ENCODE measurements around the gene GEMIN4. TPM values are rescaled to one million over a fixed set of nuclear protein-coding genes. Genes with fewer than 3 reads are reported as not detected.

GEMIN4 gene
- total and polyA plus RNA-seq, 2 of the 4 experiments (the other 2 are of a cell fraction) = 16.5 to 20.4 TPM

DNA sequence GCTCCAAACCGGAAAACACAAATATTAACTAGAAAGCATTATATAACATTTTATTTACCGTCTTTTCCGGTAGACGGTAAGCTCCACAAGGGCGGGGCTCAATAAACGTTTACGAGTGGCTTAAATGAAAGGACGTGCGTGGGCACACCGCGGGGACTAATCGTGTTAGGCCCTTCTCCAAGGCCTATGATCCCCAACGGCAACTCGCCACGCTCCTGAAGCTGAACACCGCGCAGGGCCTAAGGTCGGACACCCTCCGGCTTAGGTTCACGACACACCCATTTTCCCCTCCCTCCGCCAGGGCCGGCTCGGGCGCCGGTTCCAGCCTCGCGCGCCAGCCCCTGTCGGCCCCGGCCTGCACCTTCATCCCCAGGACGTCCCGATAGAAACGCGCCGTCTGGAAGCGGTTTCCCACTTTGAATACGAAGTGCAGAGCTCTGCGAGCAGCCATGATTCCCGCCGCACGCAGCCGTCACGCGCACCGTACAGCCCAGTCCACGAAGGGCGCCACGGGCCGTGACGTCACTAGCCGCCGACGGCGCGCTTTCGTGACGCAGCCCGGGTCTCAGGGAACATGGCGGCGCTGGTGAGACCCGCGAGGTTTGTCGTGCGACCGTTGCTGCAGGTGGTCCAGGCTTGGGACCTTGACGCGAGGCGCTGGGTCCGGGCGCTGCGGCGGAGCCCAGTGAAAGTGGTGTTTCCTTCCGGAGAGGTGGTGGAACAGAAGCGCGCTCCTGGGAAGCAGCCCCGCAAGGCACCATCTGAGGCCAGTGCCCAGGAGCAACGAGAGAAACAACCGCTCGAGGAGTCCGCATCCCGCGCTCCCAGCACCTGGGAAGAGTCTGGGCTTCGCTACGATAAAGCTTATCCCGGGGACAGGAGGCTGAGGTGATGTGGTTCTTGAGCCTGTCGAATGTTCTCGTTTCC is 30.0 kb upstream of the GEMIN4 start, which contains the start of the genes GLOD4 and MRM3:
GLOD4 (minus strand) TSS at position 476 of the 927 bp plus-strand sequence; CDS start at position 451, 25 bp downstream.
MRM3 (plus strand) TSS at position 549 of the 927 bp plus-strand sequence; CDS start at position 575, 26 bp downstream.
- DNase-seq (peak; percentile 85), ATAC-seq (ENCODE audit: low read depth) (peak; percentile 94)
- H3K18ac ChIP-seq (ENCODE audit: low read depth, low read length) = no peak within 1 kb of the TSS
- H2AFZ ChIP-seq (replicated peaks; ENCODE audit: low read length, poor library complexity) = peak within 1 kb of the TSS; percentile 98
- peaks cover 10% of the 10 kb centered on the region; the same call in 1 of the 2 replicates for H3K4me1 ChIP-seq (ENCODE audit: control insufficient read depth, insufficient read depth, low read length)
- H3K4me3 ChIP-seq (ENCODE audit: insufficient read depth, low read depth, low read length) = peak within 1 kb of the TSS; percentile 88
- H4K91ac ChIP-seq (ENCODE audit: insufficient read depth, low read depth, low read length) = peak within 1 kb of the TSS; percentile 81
- H2BK120ac ChIP-seq (ENCODE audit: low read depth, low read length) = no peak within 1 kb of the TSS
- H3K4me2 ChIP-seq (ENCODE audit: low read depth, low read length) = peak within 1 kb of the TSS; percentile 100
- no peak within 1 kb of the TSS for H2BK20ac ChIP-seq (ENCODE audit: low read depth, low read length)
- intact Hi-C loops (cut with micrococcal nuclease) = no loop called here
- H3K4ac ChIP-seq (ENCODE audit: low read depth, low read length) = peak within 1 kb of the TSS; percentile 73
- peaks cover 37 to 64% of the 10 kb centered on the region in 2 experiments for H3K79me1 ChIP-seq (ENCODE audit: low read depth in 1 of 2, low read length in 2 of 2)
- peaks cover 13% of the 10 kb centered on the region for H3K36me3 ChIP-seq (ENCODE audit: control insufficient read depth, insufficient read depth, low read length)
- peak within 1 kb of the TSS; percentile 77 for H4K5ac ChIP-seq (ENCODE audit: low read depth, low read length)
- ChIA-PET POLR2A (ENCODE audit: unreplicated experiment) (no interaction called here), CTCF (interaction anchor here (0.7 to 1.4 kb wide), 2 partner anchors 175 to 199 kb away, joined by 3 to 8 read pairs; no protein-coding TSS in a partner anchor)
- H2AK9ac ChIP-seq (replicated peaks; ENCODE audit: low read depth, low read length, poor library complexity) = peak within 1 kb of the TSS; percentile 85
- H3K27me3 ChIP-seq (ENCODE audit: control insufficient read depth, insufficient read depth, low read length) = no peaks in the 10 kb centered on the region
- H3K9ac ChIP-seq (ENCODE audit: low read depth, low read length) = peak within 1 kb of the TSS; percentile 87
- peak within 1 kb of the TSS; percentile 81 for H3K27ac ChIP-seq (ENCODE audit: insufficient read depth, low read length)
- H3K56ac ChIP-seq (ENCODE audit: extremely low read depth, insufficient read depth, low read length) = peak within 1 kb of the TSS; percentile 59
- H4K8ac ChIP-seq (ENCODE audit: low read depth in 2 of 2, low read length in 2 of 2) = peak within 1 kb of the TSS; percentile 92 to 93
- dilution Hi-C loops (cut with HindIII; ENCODE audit: low sequenced_read_pairs, unreplicated experiment) = loop anchor here (25.0 kb wide), 1 partner anchor 205 kb away; the partner anchor contains the start of genes NXN and TIMM22
- peak within 1 kb of the TSS; percentile 74 for H3K14ac ChIP-seq (replicated peaks; ENCODE audit: low read depth, low read length)
- H4K20me1 ChIP-seq (ENCODE audit: insufficient read depth, low read length) = peaks cover 6% of the 10 kb centered on the region; the same call in 1 of the 2 replicates
- H2BK5ac ChIP-seq (ENCODE audit: low read depth, low read length, poor library complexity, severe bottlenecking) = peak within 1 kb of the TSS; percentile 67
- H3K9me3 ChIP-seq (ENCODE audit: control insufficient read depth, insufficient read depth, low read length) = no peaks in the 10 kb centered on the region
- no peak within 1 kb of the TSS for H2BK15ac ChIP-seq (ENCODE audit: low read depth, low read length)
- BruUV-seq (replicated peaks) = no TSS peak
- in situ Hi-C loops (cut with MboI; ENCODE audit: low sequenced_read_pairs) = no loop called here
- 0% methylated on average over 68 of the region's 87 CpGs; no CpG with 5 or more reads in 1 of the 2 experiments for WGBS, 2 experiments (ENCODE audit: extremely low coverage in 2 of 2, insufficient read length in 1 of 2)
- H3K9me1 ChIP-seq (ENCODE audit: insufficient read depth, low read length) = no peaks in the 10 kb centered on the region; the same call in 1 of the 2 replicates
- H3K23ac ChIP-seq (ENCODE audit: low read depth, low read length) = peak within 1 kb of the TSS; percentile 59; the same call in 1 of the 2 replicates
- peak within 1 kb of the TSS; percentile 45 for H2AK5ac ChIP-seq (ENCODE audit: low read depth, low read length)
- no peak for TF ChIP-seq RFX5 (IDR thresholded peaks at IDR 0.05; ENCODE audit: low read depth, low read length)
- TF ChIP-seq MXI1 (IDR thresholded peaks at IDR 0.05; ENCODE audit: borderline replicate concordance, low read depth, low read length) = peak; percentile 98
- TF ChIP-seq FOS (IDR thresholded peaks at IDR 0.05; ENCODE audit: low read depth, low read length) = peak; percentile 39; the same call in 1 of the 2 replicates
- TF ChIP-seq CEBPB (IDR thresholded peaks at IDR 0.05; ENCODE audit: low read depth, low read length) = no peak
- no peak for TF ChIP-seq RCOR1 (IDR thresholded peaks at IDR 0.05; ENCODE audit: insufficient replicate concordance, low read length)
- peak; percentile 58 for TF ChIP-seq POLR2A (IDR thresholded peaks at IDR 0.05; ENCODE audit: low read depth, low read length)
- peak; percentile 30; the same call in 1 of the 2 replicates for TF ChIP-seq NFE2L2 (IDR thresholded peaks at IDR 0.05; ENCODE audit: low read depth, low read length)
- no peak for TF ChIP-seq MAFK (IDR thresholded peaks at IDR 0.05; ENCODE audit: low read depth, low read length)
- no peak for TF ChIP-seq CHD1 (IDR thresholded peaks at IDR 0.05; ENCODE audit: low read depth, low read length)
- no peak for TF ChIP-seq SMC3 (IDR thresholded peaks at IDR 0.05; ENCODE audit: low read depth, low read length)
- 0 out of 2 replicates have a peak, but pooled peaks have one; percentile 24 for TF ChIP-seq MAZ (IDR thresholded peaks at IDR 0.05; ENCODE audit: borderline replicate concordance, low read depth, low read length)
- peak; percentile 88 for TF ChIP-seq BHLHE40 (IDR thresholded peaks at IDR 0.05; ENCODE audit: low read depth, low read length)
- TF ChIP-seq, protein P1, sequence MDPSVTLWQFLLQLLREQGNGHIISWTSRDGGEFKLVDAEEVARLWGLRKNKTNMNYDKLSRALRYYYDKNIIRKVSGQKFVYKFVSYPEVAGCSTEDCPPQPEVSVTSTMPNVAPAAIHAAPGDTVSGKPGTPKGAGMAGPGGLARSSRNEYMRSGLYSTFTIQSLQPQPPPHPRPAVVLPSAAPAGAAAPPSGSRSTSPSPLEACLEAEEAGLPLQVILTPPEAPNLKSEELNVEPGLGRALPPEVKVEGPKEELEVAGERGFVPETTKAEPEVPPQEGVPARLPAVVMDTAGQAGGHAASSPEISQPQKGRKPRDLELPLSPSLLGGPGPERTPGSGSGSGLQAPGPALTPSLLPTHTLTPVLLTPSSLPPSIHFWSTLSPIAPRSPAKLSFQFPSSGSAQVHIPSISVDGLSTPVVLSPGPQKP (IDR thresholded peaks at IDR 0.05; ENCODE audit: borderline replicate concordance, low read depth, low read length) = no peak
- TF ChIP-seq, protein P2, sequence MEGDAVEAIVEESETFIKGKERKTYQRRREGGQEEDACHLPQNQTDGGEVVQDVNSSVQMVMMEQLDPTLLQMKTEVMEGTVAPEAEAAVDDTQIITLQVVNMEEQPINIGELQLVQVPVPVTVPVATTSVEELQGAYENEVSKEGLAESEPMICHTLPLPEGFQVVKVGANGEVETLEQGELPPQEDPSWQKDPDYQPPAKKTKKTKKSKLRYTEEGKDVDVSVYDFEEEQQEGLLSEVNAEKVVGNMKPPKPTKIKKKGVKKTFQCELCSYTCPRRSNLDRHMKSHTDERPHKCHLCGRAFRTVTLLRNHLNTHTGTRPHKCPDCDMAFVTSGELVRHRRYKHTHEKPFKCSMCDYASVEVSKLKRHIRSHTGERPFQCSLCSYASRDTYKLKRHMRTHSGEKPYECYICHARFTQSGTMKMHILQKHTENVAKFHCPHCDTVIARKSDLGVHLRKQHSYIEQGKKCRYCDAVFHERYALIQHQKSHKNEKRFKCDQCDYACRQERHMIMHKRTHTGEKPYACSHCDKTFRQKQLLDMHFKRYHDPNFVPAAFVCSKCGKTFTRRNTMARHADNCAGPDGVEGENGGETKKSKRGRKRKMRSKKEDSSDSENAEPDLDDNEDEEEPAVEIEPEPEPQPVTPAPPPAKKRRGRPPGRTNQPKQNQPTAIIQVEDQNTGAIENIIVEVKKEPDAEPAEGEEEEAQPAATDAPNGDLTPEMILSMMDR (conservative IDR thresholded peaks at IDR 0.05; ENCODE audit: low read depth, low read length) = no peak; the same call in 1 of the 2 replicates

Data from IMR-90 (cell line).